Adrenal gland (tissue), 5 donors: ENCODE results near the gene ZNF385A.

Source experiments
- POLR2A ChIP-seq, 2 donors: fragments of 450-650 bp; IDR thresholded peaks; one replicate each; pipeline ENCODE4 v1.6.1; 2017; ENCODE audit warnings: antibody characterized with exemption in 2 of 2, mild to moderate bottlenecking in 2 of 2, moderate library complexity in 1 of 2
- TF ChIP-seq, protein P1 (sequence below), 6 experiments: fragments of 450-650 bp in 4 of 6; fragments of 200-600 bp in 2 of 6; sonication (generic) in 1 of 6; IDR thresholded peaks; 1 replicate in 5 of 6; 2 replicates in 1 of 6; pipeline versions ENCODE4 v1.5.1 to v1.8.0; 2016 to 2021; ENCODE audit warnings: antibody characterized with exemption in 6 of 6, mild to moderate bottlenecking in 2 of 6, moderate library complexity in 1 of 6
- donor health status: DM: no; HTN: no; CAD: no.

DNA sequence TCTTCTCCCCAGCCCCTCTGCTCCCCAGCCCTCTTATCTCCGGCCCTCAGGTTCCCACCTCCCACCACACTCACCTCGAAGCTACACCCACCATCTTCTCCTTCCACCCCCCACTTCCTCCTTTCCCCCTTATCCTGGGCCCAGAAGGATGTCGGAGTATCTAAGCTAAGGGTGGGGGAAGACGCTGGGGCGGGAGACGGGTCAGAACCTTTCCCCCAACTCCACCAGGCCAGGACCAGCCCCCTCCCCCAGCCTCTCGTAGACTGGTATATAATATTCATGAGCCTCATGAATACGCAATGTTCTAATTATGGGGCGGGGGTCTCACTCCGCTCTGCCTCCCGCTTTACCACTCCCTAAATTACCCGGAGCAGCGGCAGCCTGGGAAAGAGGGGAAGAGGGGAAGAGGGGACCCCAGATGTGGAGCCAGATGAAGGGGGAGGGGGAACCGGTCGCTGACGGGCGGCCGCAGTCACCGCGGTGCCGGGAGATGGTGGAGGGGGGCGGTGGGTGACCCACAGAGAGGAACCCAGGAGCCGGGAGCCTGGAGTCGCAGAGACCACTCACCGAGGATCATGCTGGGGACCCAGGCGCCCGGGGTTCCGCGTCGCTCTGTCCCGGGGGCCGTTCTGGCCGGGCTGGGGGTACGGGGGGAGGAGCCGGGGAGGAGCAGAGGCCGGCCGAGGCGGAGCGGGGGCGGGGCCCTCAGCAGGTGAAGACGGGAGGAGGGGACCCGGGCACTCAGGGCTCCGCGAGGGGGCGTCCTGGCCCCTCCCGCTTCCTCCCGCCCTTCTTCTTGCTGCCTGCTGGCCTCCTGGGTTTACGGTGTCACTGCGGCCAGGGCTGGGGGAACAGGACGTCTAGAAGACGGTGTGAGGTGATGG is 6.4 kb upstream of the ZNF385A start:
- TF ChIP-seq, protein P1, sequence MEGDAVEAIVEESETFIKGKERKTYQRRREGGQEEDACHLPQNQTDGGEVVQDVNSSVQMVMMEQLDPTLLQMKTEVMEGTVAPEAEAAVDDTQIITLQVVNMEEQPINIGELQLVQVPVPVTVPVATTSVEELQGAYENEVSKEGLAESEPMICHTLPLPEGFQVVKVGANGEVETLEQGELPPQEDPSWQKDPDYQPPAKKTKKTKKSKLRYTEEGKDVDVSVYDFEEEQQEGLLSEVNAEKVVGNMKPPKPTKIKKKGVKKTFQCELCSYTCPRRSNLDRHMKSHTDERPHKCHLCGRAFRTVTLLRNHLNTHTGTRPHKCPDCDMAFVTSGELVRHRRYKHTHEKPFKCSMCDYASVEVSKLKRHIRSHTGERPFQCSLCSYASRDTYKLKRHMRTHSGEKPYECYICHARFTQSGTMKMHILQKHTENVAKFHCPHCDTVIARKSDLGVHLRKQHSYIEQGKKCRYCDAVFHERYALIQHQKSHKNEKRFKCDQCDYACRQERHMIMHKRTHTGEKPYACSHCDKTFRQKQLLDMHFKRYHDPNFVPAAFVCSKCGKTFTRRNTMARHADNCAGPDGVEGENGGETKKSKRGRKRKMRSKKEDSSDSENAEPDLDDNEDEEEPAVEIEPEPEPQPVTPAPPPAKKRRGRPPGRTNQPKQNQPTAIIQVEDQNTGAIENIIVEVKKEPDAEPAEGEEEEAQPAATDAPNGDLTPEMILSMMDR (IDR thresholded peaks at IDR 0.05): no peak
- no peak for TF ChIP-seq POLR2A (IDR thresholded peaks at IDR 0.05)
